PFSK-1 (cell line): ENCODE results near the gene ADCK1. TPM values are rescaled to one million over a fixed set of nuclear protein-coding genes. Genes with fewer than 3 reads are reported as not detected.

ENCODE experiments used
- FOXP2 ChIP-seq: optimal IDR thresholded peaks from 2 replicates; pipeline ENCODE3; 2011; ENCODE audit warnings: borderline replicate concordance, control low read depth, inconsistent platforms; ENCODE audit not compliant: insufficient read depth; ENCODE audit errors: extremely low read length, extremely low read depth
- POLR2AphosphoS5 ChIP-seq: IDR thresholded peaks from 2 replicates; pipeline ENCODE4 v1.6.1; 2012; ENCODE audit warnings: low read depth, mild to moderate bottlenecking, control low read depth, low read length, moderate library complexity
- REST ChIP-seq, 2 experiments: IDR thresholded peaks; 2 replicates each; pipeline versions ENCODE4 v1.6.1 to v1.8.0; 2011 to 2012; ENCODE audit warnings: low read depth in 2 of 2, low read length in 2 of 2, control low read depth in 1 of 2, inconsistent platforms in 1 of 2, mild to moderate bottlenecking in 1 of 2, moderate library complexity in 1 of 2; ENCODE audit not compliant: insufficient read depth in 1 of 2
- SIN3A ChIP-seq: IDR thresholded peaks from 2 replicates; pipeline ENCODE4 v1.6.1; 2012; ENCODE audit warnings: mild to moderate bottlenecking, low read length, moderate library complexity, borderline replicate concordance; ENCODE audit not compliant: insufficient read depth
- TAF1 ChIP-seq: IDR thresholded peaks from 2 replicates; pipeline ENCODE4 v1.6.1; 2012; ENCODE audit warnings: low read length, control low read depth, borderline replicate concordance; ENCODE audit not compliant: insufficient read depth
- polyA plus RNA-seq: library from polyadenylated mRNA; unstranded; fragments of >200 nt; gene quantifications from one replicate; pipeline ENCODE4 v1.2.1, GENCODE V29; 2012; ENCODE audit warnings: low read depth, missing spikeins; ENCODE audit not compliant: insufficient read length

ADCK1 gene
- 5.4 TPM for polyA plus RNA-seq

GRCh38 chr14:77799863-77800730 lies at the start of gene ADCK1:
TSS of gene ADCK1 (plus strand) at chr14:77800109. CDS start at chr14:77818979, 18,870 bp downstream.
- TF ChIP-seq FOXP2 (peak; percentile 14), TAF1 (no peak), POLR2AphosphoS5 (peak; percentile 57; the same call in 1 of the 2 replicates), REST (IDR thresholded peaks at IDR 0.05; ENCODE audit: insufficient read depth in 1 of 2, low read depth in 2 of 2, low read length in 2 of 2) (no peak)

GRCh38 chr14:77752266-77752665 lies 47.6 kb upstream of the ADCK1 start:
- TF ChIP-seq FOXP2 = no peak
- no peak for TF ChIP-seq TAF1
- TF ChIP-seq SIN3A = no peak
- TF ChIP-seq POLR2AphosphoS5 = no peak
- TF ChIP-seq REST (IDR thresholded peaks at IDR 0.05; ENCODE audit: insufficient read depth in 1 of 2, low read depth in 2 of 2, low read length in 2 of 2) = no peak

- TF ChIP-seq TAF1 = no peak
- no peak for TF ChIP-seq REST (IDR thresholded peaks at IDR 0.05; ENCODE audit: insufficient read depth in 1 of 2, low read depth in 2 of 2, low read length in 2 of 2)
- TF ChIP-seq FOXP2 = no peak
- TF ChIP-seq POLR2AphosphoS5 = no peak
- no peak for TF ChIP-seq SIN3A
Observed at GRCh38 chr14:77752799-77753516, 47.0 kb upstream of the ADCK1 start.

GRCh38 chr14:77760381-77761204 lies 39.3 kb upstream of the ADCK1 start, which contains the start of gene SNW1:
TSS of gene SNW1 (minus strand) at chr14:77761156. CDS start at chr14:77761127, 29 bp downstream.
- TF ChIP-seq TAF1 (no peak), POLR2AphosphoS5 (peak; percentile 56; the same call in 1 of the 2 replicates)

DNA sequence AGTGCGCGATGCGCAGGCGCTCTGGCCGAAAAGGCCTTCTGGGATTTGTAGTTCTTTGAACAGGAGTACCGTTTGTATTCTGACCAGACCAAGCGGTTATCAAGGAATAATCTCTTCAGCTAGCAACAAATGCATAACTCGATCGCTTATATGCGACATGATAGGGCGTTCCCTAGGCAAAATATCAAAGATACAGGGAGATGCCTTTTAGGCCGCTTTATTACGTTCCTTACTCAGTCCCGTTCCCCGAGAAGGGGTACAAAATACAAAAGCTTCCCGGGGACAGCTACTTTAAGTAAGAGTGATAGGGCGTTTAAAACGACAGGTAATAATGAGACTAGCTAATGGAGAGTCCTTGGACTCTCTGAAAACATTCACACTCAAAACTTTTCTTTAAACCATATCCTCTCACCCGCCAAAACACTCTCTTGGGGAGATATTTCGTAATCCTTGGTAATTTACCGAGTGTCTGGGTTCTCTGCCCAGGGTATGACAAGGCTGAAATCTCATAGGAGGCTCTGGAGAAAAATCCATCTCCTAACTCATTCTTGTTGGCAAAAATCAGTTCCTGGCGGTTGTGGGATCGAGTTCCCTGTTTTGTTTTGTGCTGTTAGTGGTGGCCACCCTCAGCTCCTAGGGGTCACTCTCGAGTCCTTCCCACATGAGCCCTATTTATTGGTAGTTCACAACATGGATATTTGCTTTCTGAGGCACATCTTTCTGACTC lies 38.5 kb upstream of the ADCK1 start:
- TF ChIP-seq FOXP2 (no peak), POLR2AphosphoS5 (no peak), SIN3A (no peak), REST (IDR thresholded peaks at IDR 0.05; ENCODE audit: insufficient read depth in 1 of 2, low read depth in 2 of 2, low read length in 2 of 2) (no peak), TAF1 (no peak)
